WTC11 (cell line): ENCODE measurements around the gene STARD9.

Experiments used
- CREB1 ChIP-seq: sonication (generic); formaldehyde crosslinking; IDR thresholded peaks from 2 replicates; pipeline ENCODE4 v1.8.0; 2023; ENCODE audit warnings: mild to moderate bottlenecking, missing genetic modification reagents
- CREM ChIP-seq: sonication (generic); formaldehyde crosslinking; IDR thresholded peaks from 2 replicates; pipeline ENCODE4 v1.8.1; 2022; ENCODE audit warnings: mild to moderate bottlenecking, missing genetic modification reagents, moderate library complexity
- SP1 ChIP-seq: sonication (generic); formaldehyde crosslinking; conservative IDR thresholded peaks from 2 replicates; pipeline ENCODE4 v1.8.1; 2022; ENCODE audit warnings: missing genetic modification reagents
- TP53 ChIP-seq: sonication (generic); formaldehyde crosslinking; IDR thresholded peaks from 2 replicates; pipeline ENCODE4 v1.8.1; 2023; ENCODE audit warnings: mild to moderate bottlenecking, missing genetic modification reagents
- ZNF263 ChIP-seq: sonication (generic); formaldehyde crosslinking; IDR thresholded peaks from 2 replicates; pipeline ENCODE4 v1.8.1; 2022; ENCODE audit warnings: low read depth, mild to moderate bottlenecking, moderate library complexity, missing genetic modification reagents
- TF ChIP-seq, protein P1 (sequence below): fragments of 200-600 bp; IDR thresholded peaks from 2 replicates; pipeline ENCODE4 v1.8.0; 2022; ENCODE audit warnings: antibody characterized with exemption
- TF ChIP-seq, protein P2 (sequence below): sonication (generic); formaldehyde crosslinking; IDR thresholded peaks from 2 replicates; pipeline ENCODE4 v1.8.1; 2023; ENCODE audit warnings: mild to moderate bottlenecking, missing genetic modification reagents
- TF ChIP-seq, protein P3 (sequence below): sonication (generic); formaldehyde crosslinking; IDR thresholded peaks from 2 replicates; pipeline ENCODE4 v1.8.1; 2022; ENCODE audit warnings: low read depth, missing genetic modification reagents, borderline replicate concordance
- TF ChIP-seq, protein P4 (sequence below): sonication (generic); formaldehyde crosslinking; IDR thresholded peaks from 2 replicates; pipeline ENCODE4 v1.8.1; 2023; ENCODE audit warnings: mild to moderate bottlenecking, missing genetic modification reagents
- TF ChIP-seq, protein P5 (sequence below): sonication (generic); formaldehyde crosslinking; conservative IDR thresholded peaks from 2 replicates; pipeline ENCODE4 v1.8.1; 2022; ENCODE audit warnings: mild to moderate bottlenecking, missing genetic modification reagents
- TF ChIP-seq, protein P6 (sequence below): sonication (generic); formaldehyde crosslinking; IDR thresholded peaks from 2 replicates; pipeline ENCODE4 v1.8.0; 2022; ENCODE audit warnings: mild to moderate bottlenecking, missing genetic modification reagents
- TF ChIP-seq, protein P7 (sequence below): sonication (generic); formaldehyde crosslinking; IDR thresholded peaks from 2 replicates; pipeline ENCODE4 v1.8.0; 2022; ENCODE audit warnings: mild to moderate bottlenecking, missing genetic modification reagents

DNA sequence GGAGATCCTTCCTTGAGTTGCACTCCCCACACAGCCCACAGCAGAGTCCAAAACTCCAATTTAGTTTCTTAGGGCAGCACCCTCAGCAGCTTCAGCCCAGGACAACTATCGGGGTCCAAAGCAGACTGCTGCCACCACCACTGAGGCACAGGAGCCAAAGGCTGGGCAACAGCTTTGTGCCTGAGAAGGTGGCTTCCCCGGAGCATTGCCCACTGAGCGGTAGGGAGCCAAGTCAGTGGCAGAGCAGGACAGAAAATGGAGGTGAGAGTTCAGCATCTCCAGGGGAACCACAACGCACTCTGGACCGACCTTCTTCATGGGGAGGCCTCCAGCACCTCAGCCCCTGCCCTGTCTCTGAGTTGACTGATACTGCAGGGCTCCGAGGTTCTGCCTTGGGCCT, 118.1 kb downstream of the STARD9 start:
- TF ChIP-seq CREB1 (CRISPR knock-in tag) (no peak), TP53 (CRISPR knock-in tag) (no peak), ZNF263 (no peak), SP1 (CRISPR knock-in tag) (no peak), CREM (CRISPR knock-in tag) (no peak)
- TF ChIP-seq, protein P1, sequence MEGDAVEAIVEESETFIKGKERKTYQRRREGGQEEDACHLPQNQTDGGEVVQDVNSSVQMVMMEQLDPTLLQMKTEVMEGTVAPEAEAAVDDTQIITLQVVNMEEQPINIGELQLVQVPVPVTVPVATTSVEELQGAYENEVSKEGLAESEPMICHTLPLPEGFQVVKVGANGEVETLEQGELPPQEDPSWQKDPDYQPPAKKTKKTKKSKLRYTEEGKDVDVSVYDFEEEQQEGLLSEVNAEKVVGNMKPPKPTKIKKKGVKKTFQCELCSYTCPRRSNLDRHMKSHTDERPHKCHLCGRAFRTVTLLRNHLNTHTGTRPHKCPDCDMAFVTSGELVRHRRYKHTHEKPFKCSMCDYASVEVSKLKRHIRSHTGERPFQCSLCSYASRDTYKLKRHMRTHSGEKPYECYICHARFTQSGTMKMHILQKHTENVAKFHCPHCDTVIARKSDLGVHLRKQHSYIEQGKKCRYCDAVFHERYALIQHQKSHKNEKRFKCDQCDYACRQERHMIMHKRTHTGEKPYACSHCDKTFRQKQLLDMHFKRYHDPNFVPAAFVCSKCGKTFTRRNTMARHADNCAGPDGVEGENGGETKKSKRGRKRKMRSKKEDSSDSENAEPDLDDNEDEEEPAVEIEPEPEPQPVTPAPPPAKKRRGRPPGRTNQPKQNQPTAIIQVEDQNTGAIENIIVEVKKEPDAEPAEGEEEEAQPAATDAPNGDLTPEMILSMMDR, result no peak
- TF ChIP-seq, protein P2, sequence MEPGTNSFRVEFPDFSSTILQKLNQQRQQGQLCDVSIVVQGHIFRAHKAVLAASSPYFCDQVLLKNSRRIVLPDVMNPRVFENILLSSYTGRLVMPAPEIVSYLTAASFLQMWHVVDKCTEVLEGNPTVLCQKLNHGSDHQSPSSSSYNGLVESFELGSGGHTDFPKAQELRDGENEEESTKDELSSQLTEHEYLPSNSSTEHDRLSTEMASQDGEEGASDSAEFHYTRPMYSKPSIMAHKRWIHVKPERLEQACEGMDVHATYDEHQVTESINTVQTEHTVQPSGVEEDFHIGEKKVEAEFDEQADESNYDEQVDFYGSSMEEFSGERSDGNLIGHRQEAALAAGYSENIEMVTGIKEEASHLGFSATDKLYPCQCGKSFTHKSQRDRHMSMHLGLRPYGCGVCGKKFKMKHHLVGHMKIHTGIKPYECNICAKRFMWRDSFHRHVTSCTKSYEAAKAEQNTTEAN, result no peak
- TF ChIP-seq, protein P3, sequence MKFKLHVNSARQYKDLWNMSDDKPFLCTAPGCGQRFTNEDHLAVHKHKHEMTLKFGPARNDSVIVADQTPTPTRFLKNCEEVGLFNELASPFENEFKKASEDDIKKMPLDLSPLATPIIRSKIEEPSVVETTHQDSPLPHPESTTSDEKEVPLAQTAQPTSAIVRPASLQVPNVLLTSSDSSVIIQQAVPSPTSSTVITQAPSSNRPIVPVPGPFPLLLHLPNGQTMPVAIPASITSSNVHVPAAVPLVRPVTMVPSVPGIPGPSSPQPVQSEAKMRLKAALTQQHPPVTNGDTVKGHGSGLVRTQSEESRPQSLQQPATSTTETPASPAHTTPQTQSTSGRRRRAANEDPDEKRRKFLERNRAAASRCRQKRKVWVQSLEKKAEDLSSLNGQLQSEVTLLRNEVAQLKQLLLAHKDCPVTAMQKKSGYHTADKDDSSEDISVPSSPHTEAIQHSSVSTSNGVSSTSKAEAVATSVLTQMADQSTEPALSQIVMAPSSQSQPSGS (CRISPR knock-in tag), result no peak
- TF ChIP-seq, protein P4, sequence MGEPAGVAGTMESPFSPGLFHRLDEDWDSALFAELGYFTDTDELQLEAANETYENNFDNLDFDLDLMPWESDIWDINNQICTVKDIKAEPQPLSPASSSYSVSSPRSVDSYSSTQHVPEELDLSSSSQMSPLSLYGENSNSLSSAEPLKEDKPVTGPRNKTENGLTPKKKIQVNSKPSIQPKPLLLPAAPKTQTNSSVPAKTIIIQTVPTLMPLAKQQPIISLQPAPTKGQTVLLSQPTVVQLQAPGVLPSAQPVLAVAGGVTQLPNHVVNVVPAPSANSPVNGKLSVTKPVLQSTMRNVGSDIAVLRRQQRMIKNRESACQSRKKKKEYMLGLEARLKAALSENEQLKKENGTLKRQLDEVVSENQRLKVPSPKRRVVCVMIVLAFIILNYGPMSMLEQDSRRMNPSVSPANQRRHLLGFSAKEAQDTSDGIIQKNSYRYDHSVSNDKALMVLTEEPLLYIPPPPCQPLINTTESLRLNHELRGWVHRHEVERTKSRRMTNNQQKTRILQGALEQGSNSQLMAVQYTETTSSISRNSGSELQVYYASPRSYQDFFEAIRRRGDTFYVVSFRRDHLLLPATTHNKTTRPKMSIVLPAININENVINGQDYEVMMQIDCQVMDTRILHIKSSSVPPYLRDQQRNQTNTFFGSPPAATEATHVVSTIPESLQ, result no peak
- TF ChIP-seq, protein P5, sequence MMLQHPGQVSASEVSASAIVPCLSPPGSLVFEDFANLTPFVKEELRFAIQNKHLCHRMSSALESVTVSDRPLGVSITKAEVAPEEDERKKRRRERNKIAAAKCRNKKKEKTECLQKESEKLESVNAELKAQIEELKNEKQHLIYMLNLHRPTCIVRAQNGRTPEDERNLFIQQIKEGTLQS (CRISPR knock-in tag), result no peak
- TF ChIP-seq, protein P6, sequence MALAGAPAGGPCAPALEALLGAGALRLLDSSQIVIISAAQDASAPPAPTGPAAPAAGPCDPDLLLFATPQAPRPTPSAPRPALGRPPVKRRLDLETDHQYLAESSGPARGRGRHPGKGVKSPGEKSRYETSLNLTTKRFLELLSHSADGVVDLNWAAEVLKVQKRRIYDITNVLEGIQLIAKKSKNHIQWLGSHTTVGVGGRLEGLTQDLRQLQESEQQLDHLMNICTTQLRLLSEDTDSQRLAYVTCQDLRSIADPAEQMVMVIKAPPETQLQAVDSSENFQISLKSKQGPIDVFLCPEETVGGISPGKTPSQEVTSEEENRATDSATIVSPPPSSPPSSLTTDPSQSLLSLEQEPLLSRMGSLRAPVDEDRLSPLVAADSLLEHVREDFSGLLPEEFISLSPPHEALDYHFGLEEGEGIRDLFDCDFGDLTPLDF, result no peak
- TF ChIP-seq, protein P7, sequence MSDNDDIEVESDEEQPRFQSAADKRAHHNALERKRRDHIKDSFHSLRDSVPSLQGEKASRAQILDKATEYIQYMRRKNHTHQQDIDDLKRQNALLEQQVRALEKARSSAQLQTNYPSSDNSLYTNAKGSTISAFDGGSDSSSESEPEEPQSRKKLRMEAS, result no peak
